Heart left ventricle (tissue), 16 donors: ENCODE results near the gene NCF2. TPM values are rescaled to one million over a fixed set of nuclear protein-coding genes. Genes with fewer than 3 reads are reported as not detected.

ENCODE experiments used
- ATAC-seq, 4 donors: fragments of 200-7000 bp; cut with Tn5 transposase; one replicate each; pipeline ENCODE4 v1.9.1; 2020 to 2022; ENCODE audit warnings: moderate library complexity in 4 of 4, mild to moderate bottlenecking in 3 of 4, moderate number of reproducible peaks in 1 of 4
- DNase-seq, 5 donors: peaks; one replicate each; pipeline ENCODE4 v3.0.0-alpha.2; 2020
- H3K27ac ChIP-seq, 12 donors: fragments of 200-600 bp; sonication (generic) in 4 of 12; one replicate each; pipeline versions ENCODE4 v1.5.0 to v1.8.0; 2016 to 2022; ENCODE audit warnings: mild to moderate bottlenecking in 2 of 12
- H3K27me3 ChIP-seq, 9 donors: fragments of 200-600 bp; sonication (generic) in 2 of 9; one replicate each; pipeline versions ENCODE4 v1.5.1 to v1.8.0; 2016 to 2022; ENCODE audit warnings: mild to moderate bottlenecking in 3 of 9
- H3K36me3 ChIP-seq, 9 donors: fragments of 200-600 bp; sonication (generic) in 2 of 9; one replicate each; pipeline versions ENCODE4 v1.5.0 to v1.8.0; 2018 to 2022; ENCODE audit warnings: mild to moderate bottlenecking in 2 of 9
- H3K4me1 ChIP-seq, 12 donors: fragments of 200-600 bp; sonication (generic) in 4 of 12; one replicate each; pipeline versions ENCODE4 v1.5.0 to v1.8.0; 2016 to 2022; ENCODE audit warnings: mild to moderate bottlenecking in 3 of 12
- H3K4me3 ChIP-seq, 12 donors: fragments of 200-600 bp; sonication (generic) in 4 of 12; one replicate each; pipeline versions ENCODE4 v1.5.0 to v1.8.0; 2017 to 2022; ENCODE audit warnings: mild to moderate bottlenecking in 9 of 12, moderate library complexity in 4 of 12
- H3K9me3 ChIP-seq, 12 donors: fragments of 200-600 bp; sonication (generic) in 4 of 12; one replicate each; pipeline versions ENCODE4 v1.5.0 to v1.8.0; 2016 to 2022; ENCODE audit warnings: mild to moderate bottlenecking in 1 of 12
- CTCF ChIP-seq, 12 donors: fragments of 200-600 bp; sonication (generic) in 4 of 12; IDR thresholded peaks; one replicate each; pipeline versions ENCODE4 v1.5.0 to v1.8.0; 2018 to 2022; ENCODE audit warnings: antibody characterized with exemption in 12 of 12, mild to moderate bottlenecking in 5 of 12
- POLR2A ChIP-seq, 2 donors: fragments of 450-650 bp; IDR thresholded peaks; one replicate each; pipeline ENCODE4 v1.6.1; 2017; ENCODE audit warnings: antibody characterized with exemption in 2 of 2, mild to moderate bottlenecking in 2 of 2, moderate library complexity in 2 of 2
- WGBS, 4 donors: extraction: QIAGEN DNeasy Blood & Tissue Kit in 2 of 4; methylation state at CpG; one replicate each; pipeline versions ENCODE4 v1.1.5 to v1.1.7; 2013 to 2018; 5-methylcytosine and 5-hydroxymethylcytosine counted together
- intact Hi-C, 10 donors: fragments of 100-400 bp; cut with DNase I; formaldehyde crosslinking; loops; one replicate each; pipeline versions ENCODE4 v1.11.1 to v1.14.2; 2022
- polyA plus RNA-seq, 2 donors: library from polyadenylated mRNA; stranded (reverse); fragments of 200-250 nt; gene quantifications; one replicate each; pipeline ENCODE4 v1.2.3, GENCODE V29; 2013
- total RNA-seq, 9 donors: library from RNA; depleted of rRNA in 2 of 9; stranded (reverse); fragments of >200 nt in 2 of 9; fragmentation: NEBNext Ultra II Directional in 3 of 9; extraction: Animal tissue kit (Norgen Biotek cat#: 25700) in 3 of 9; gene quantifications; one replicate each; pipeline versions ENCODE4 v1.1.0 to v1.2.4, GENCODE V29; 2016 to 2023
- donor health status: ischemic (EF 13 %, LVEDD 7.1; RV severe dilation, severe dysfunction).
- donor health status: healthy with polysubstance abuse.
- donor health status: DM: no; HTN: yes; CAD: no.
- donor health status: DM: no; HTN: no; CAD: no.
- donor health status: ischemic (EF 25% LVEDD 6.9; RV normal size, moderate dysfunction).
- donor health status: ischemic (EF 25% LVEDD 5.7; RV mildly dilated, moderate dysfunction).
- donor health status: healthy.
- donor health status: DM: yes; HTN: yes; CAD: no.
- donor health status: ischemic (EF 35%, LVEDD 5.7; RV mildly dilated, moderate dysfunction).
- donor health status: nonischemic (EF 11% LVEDD 7.7; RV severe dilation, severe dysfunction).
- donor health status: DM: yes; HTN: yes; CAD: no.
- donor health status: PGD.
- donor health status: ischemic (EF 29% LVEDD 5.4; RV normal size, mild dysfunction).
- donor health status: nonischemic (EF 23%, LVEDD 6.1; RV moderate dilation, normal function).

Gene NCF2
- total and polyA plus RNA-seq, 11 donors = 1.3 to 51.2 (median 4.8) TPM

- H3K36me3 ChIP-seq = peaks cover 0 to 76% (median 0%) of the 10 kb centered on the region in 9 donors
Observed at GRCh38 chr1:183568176-183569021, 21.9 kb downstream of the NCF2 start.

GRCh38 chr1:183567584-183567983, 22.7 kb downstream of the NCF2 start:
- intact Hi-C loops = no loop called here
- peaks cover 0 to 31% (median 7%) of the 10 kb centered on the region in 12 donors for H3K4me1 ChIP-seq
- TF ChIP-seq CTCF (IDR thresholded peaks at IDR 0.05) (no peak), POLR2A (IDR thresholded peaks at IDR 0.05) (no peak)
- no peaks in the 10 kb centered on the region for H3K9me3 ChIP-seq
- WGBS, 4 donors = 58 to 72% (median 64%) methylated on average over 5 of the region's 5 CpGs
- no peak overlapping the region for H3K4me3 ChIP-seq
- H3K36me3 ChIP-seq = peaks cover 0 to 76% (median 0%) of the 10 kb centered on the region in 9 donors
- H3K27ac ChIP-seq = peak overlapping the region in 6 of 12 donors; percentile 22 to 88 (median 50)
- peak in 3 of 4 donors; percentile 56 to 69 (median 61) for ATAC-seq
- DNase-seq = peak; percentile 52 to 78 (median 59)
- no peaks in the 10 kb centered on the region for H3K27me3 ChIP-seq

More at GRCh38 chr1:183568176-183569021, 21.9 kb downstream of the NCF2 start:
- peak in 4 of 5 donors; percentile 32 to 65 (median 60) for DNase-seq
- 55 to 69% (median 68%) methylated on average over 12 of the region's 12 CpGs for WGBS, 4 donors
- peak overlapping the region in 6 of 12 donors; percentile 22 to 88 (median 54) for H3K27ac ChIP-seq
- no peaks in the 10 kb centered on the region for H3K27me3 ChIP-seq
- intact Hi-C loops = no loop called here
- H3K9me3 ChIP-seq = no peaks in the 10 kb centered on the region
- H3K4me3 ChIP-seq = peak overlapping the region in 1 of 12 donors; percentile 3
- peaks cover 0 to 31% (median 7%) of the 10 kb centered on the region in 12 donors for H3K4me1 ChIP-seq
- TF ChIP-seq CTCF (IDR thresholded peaks at IDR 0.05) = no peak
- no peak for TF ChIP-seq POLR2A (IDR thresholded peaks at IDR 0.05)
- ATAC-seq = peak; percentile 54 to 82 (median 62)

GRCh38 chr1:183566026-183566425, 24.2 kb downstream of the NCF2 start:
- peaks cover 0 to 31% (median 7%) of the 10 kb centered on the region in 12 donors for H3K4me1 ChIP-seq
- TF ChIP-seq POLR2A (IDR thresholded peaks at IDR 0.05) (no peak), CTCF (IDR thresholded peaks at IDR 0.05) (no peak)
- DNase-seq (no peak), ATAC-seq (no peak)
- WGBS, 4 donors = 96 to 99% (median 97%) methylated on average over 2 of the region's 2 CpGs
- H3K9me3 ChIP-seq = no peaks in the 10 kb centered on the region
- H3K27ac ChIP-seq = no peak overlapping the region
- H3K36me3 ChIP-seq = peaks cover 0 to 76% (median 0%) of the 10 kb centered on the region in 9 donors
- no peak overlapping the region for H3K4me3 ChIP-seq
- intact Hi-C loops = no loop called here
- H3K27me3 ChIP-seq = no peaks in the 10 kb centered on the region

- Histone ChIP-seq H3K27me3 (no peaks in the 10 kb centered on the region), H3K9me3 (no peaks in the 10 kb centered on the region), H3K36me3 (peaks cover 0 to 77% (median 0%) of the 10 kb centered on the region in 9 donors), H3K4me1 (peaks cover 0 to 31% (median 7%) of the 10 kb centered on the region in 12 donors), H3K4me3 (no peak overlapping the region), H3K27ac (no peak overlapping the region)
- intact Hi-C loops = no loop called here
- ATAC-seq = no peak
- TF ChIP-seq CTCF (IDR thresholded peaks at IDR 0.05) (no peak), POLR2A (IDR thresholded peaks at IDR 0.05) (no peak)
- 58 to 74% (median 61%) methylated on average over 4 of the region's 4 CpGs for WGBS, 4 donors
- DNase-seq = no peak
Observed at GRCh38 chr1:183565261-183565660, 25.0 kb downstream of the NCF2 start.
